HEK293T (cell line): ENCODE data around the gene TMCO4.

Experiments
- ARNT ChIP-seq: fragments of 450-650 bp; IDR thresholded peaks from 2 replicates; pipeline ENCODE4 v1.6.1; 2017; ENCODE audit warnings: mild to moderate bottlenecking
- BHLHE40 ChIP-seq: fragments of 450-650 bp; IDR thresholded peaks from 2 replicates; pipeline ENCODE4 v1.6.1; 2016; ENCODE audit warnings: mild to moderate bottlenecking, moderate library complexity, borderline replicate concordance
- FOXK2 ChIP-seq: fragments of 450-650 bp; IDR thresholded peaks from 2 replicates; pipeline ENCODE4 v1.6.1; 2016; ENCODE audit warnings: mild to moderate bottlenecking
- FOXM1 ChIP-seq: fragments of 450-650 bp; IDR thresholded peaks from 2 replicates; pipeline ENCODE4 v1.6.1; 2017; ENCODE audit warnings: mild to moderate bottlenecking, borderline replicate concordance
- HDGF ChIP-seq: fragments of 450-650 bp; IDR thresholded peaks from 2 replicates; pipeline ENCODE4 v1.6.1; 2017; ENCODE audit warnings: antibody characterized with exemption, borderline replicate concordance
- LEF1 ChIP-seq: fragments of 450-650 bp; IDR thresholded peaks from 2 replicates; pipeline ENCODE4 v1.6.1; 2017; ENCODE audit warnings: mild to moderate bottlenecking, borderline replicate concordance
- PKNOX1 ChIP-seq: fragments of 450-650 bp; IDR thresholded peaks from 2 replicates; pipeline ENCODE4 v1.6.1; 2016
- SP1 ChIP-seq: fragments of 450-650 bp; IDR thresholded peaks from 2 replicates; pipeline ENCODE4 v1.6.1; 2017
- SUZ12 ChIP-seq: fragments of 450-650 bp; IDR thresholded peaks from 2 replicates; pipeline ENCODE4 v1.6.1; 2016; ENCODE audit warnings: mild to moderate bottlenecking
- TARDBP ChIP-seq: fragments of 450-650 bp; IDR thresholded peaks from 2 replicates; pipeline ENCODE4 v1.6.1; 2016
- ZNF384 ChIP-seq: fragments of 450-650 bp; IDR thresholded peaks from 2 replicates; pipeline ENCODE4 v1.6.1; 2016

GRCh38 chr1:19794583-19794982 is 5.1 kb downstream of the TMCO4 start:
- no peak for TF ChIP-seq ZNF384
- TF ChIP-seq HDGF, result no peak
- no peak for TF ChIP-seq SP1
- no peak for TF ChIP-seq TARDBP
- no peak for TF ChIP-seq LEF1
- TF ChIP-seq BHLHE40, result no peak
- TF ChIP-seq PKNOX1, result no peak
- TF ChIP-seq SUZ12, result no peak
- TF ChIP-seq FOXK2, result no peak
- TF ChIP-seq ARNT, result no peak
- TF ChIP-seq FOXM1, result no peak
